ENCODE results near the gene EEFSEC. TPM values are rescaled to one million over a fixed set of nuclear protein-coding genes. Genes with fewer than 3 reads are reported as not detected.

Gene EEFSEC
- total RNA-seq, 6 donors from 2014 or later: 14.9 to 38.8 (median 17.9) TPM

- Histone ChIP-seq H3K27me3 (no peaks in the 10 kb centered on the region), H3K36me3 (no peaks in the 10 kb centered on the region), H3K4me1 (no peaks in the 10 kb centered on the region), H3K27ac (no peak overlapping the region), H3K4me3 (no peak overlapping the region), H3K9me3 (no peaks in the 10 kb centered on the region)
- ATAC-seq (ENCODE audit: low FRiP score in 2 of 2): no peak
- TF ChIP-seq POLR2A (IDR thresholded peaks at IDR 0.05) (no peak), POLR2AphosphoS5 (IDR thresholded peaks at IDR 0.05) (no peak), CTCF (IDR thresholded peaks at IDR 0.05) (no peak), EP300 (IDR thresholded peaks at IDR 0.05) (no peak)
- WGBS, 2 donors: 85% methylated on average over 5 to 18 of the region's 18 CpGs
- DNase-seq: peak in 1 of 2 donors; percentile 66
Observed at GRCh38 chr3:128409624-128410581, 256.6 kb downstream of the EEFSEC start.

- no peak for ATAC-seq (ENCODE audit: low FRiP score in 2 of 2)
- peak in 1 of 2 donors; percentile 73 for DNase-seq
- H3K27ac ChIP-seq: no peak overlapping the region
- no peak for TF ChIP-seq EP300 (IDR thresholded peaks at IDR 0.05)
- TF ChIP-seq POLR2A (IDR thresholded peaks at IDR 0.05): no peak
- no peak for TF ChIP-seq POLR2AphosphoS5 (IDR thresholded peaks at IDR 0.05)
- TF ChIP-seq CTCF (IDR thresholded peaks at IDR 0.05): no peak
- no peak overlapping the region for H3K4me3 ChIP-seq
- WGBS, 2 donors: 87 to 94% methylated on average over 7 to 27 of the region's 29 CpGs
- H3K36me3 ChIP-seq: no peaks in the 10 kb centered on the region
- H3K4me1 ChIP-seq: peaks cover 0 to 1% (median 0%) of the 10 kb centered on the region in 4 donors
- H3K9me3 ChIP-seq: no peaks in the 10 kb centered on the region
- no peaks in the 10 kb centered on the region for H3K27me3 ChIP-seq
Observed at GRCh38 chr3:128410669-128411573, 257.6 kb downstream of the EEFSEC start.

GRCh38 chr3:128411574-128412064 lies 258.3 kb downstream of the EEFSEC start:
- WGBS, 2 donors: 81 to 82% methylated on average over 17 to 18 of the region's 18 CpGs
- H3K27me3 ChIP-seq: no peaks in the 10 kb centered on the region
- H3K27ac ChIP-seq: no peak overlapping the region
- no peaks in the 10 kb centered on the region for H3K36me3 ChIP-seq
- ATAC-seq (ENCODE audit: low FRiP score in 2 of 2) (no peak), DNase-seq (peak in 1 of 2 donors; percentile 53)
- H3K4me3 ChIP-seq: no peak overlapping the region
- H3K4me1 ChIP-seq: peaks cover 0 to 7% (median 0%) of the 10 kb centered on the region in 4 donors
- TF ChIP-seq POLR2AphosphoS5 (IDR thresholded peaks at IDR 0.05) (no peak), CTCF (IDR thresholded peaks at IDR 0.05) (no peak), EP300 (IDR thresholded peaks at IDR 0.05) (no peak), POLR2A (IDR thresholded peaks at IDR 0.05) (no peak)
- H3K9me3 ChIP-seq: no peaks in the 10 kb centered on the region

GRCh38 chr3:128412180-128413002 lies 259.1 kb downstream of the EEFSEC start:
- TF ChIP-seq POLR2A (IDR thresholded peaks at IDR 0.05) (no peak), EP300 (IDR thresholded peaks at IDR 0.05) (no peak), CTCF (IDR thresholded peaks at IDR 0.05) (no peak), POLR2AphosphoS5 (IDR thresholded peaks at IDR 0.05) (no peak)

More at GRCh38 chr3:128412180-128413002, 259.1 kb downstream of the EEFSEC start:
- ATAC-seq (ENCODE audit: low FRiP score in 2 of 2) (no peak), DNase-seq (peak in 1 of 2 donors; percentile 50)
- WGBS, 2 donors: 94 to 97% methylated on average over 14 to 15 of the region's 15 CpGs
- Histone ChIP-seq H3K36me3 (no peaks in the 10 kb centered on the region), H3K4me3 (no peak overlapping the region), H3K27me3 (no peaks in the 10 kb centered on the region), H3K27ac (no peak overlapping the region), H3K9me3 (no peaks in the 10 kb centered on the region), H3K4me1 (peaks cover 0 to 7% (median 0%) of the 10 kb centered on the region in 4 donors)
